Chondrocyte (in vitro differentiated cells): ENCODE data around the gene BMP8A. TPM values are rescaled to one million over a fixed set of nuclear protein-coding genes. Genes with fewer than 3 reads are reported as not detected.
"Not testable (repeated sequence)": the region's sequence is repeated elsewhere in the genome, so short reads cannot be mapped to it uniquely, and the experiment has no call there.

Experiments
- DNase-seq: peaks from one replicate; pipeline ENCODE4 v3.0.0; 2021; ENCODE audit warnings: mixed read lengths, low spot score
- H3K27ac Mint-ChIP-seq: one replicate; pipeline ENCODE4 v1.8.0; 2021; ENCODE audit warnings: mild to moderate bottlenecking, moderate library complexity, mixed read lengths; ENCODE audit not compliant: unreplicated experiment
- H3K27me3 Mint-ChIP-seq: 2 replicates; pipeline ENCODE4 v1.8.0; 2021; ENCODE audit warnings: low read depth, mixed read lengths
- H3K36me3 Mint-ChIP-seq: 2 replicates; pipeline ENCODE4 v1.8.0; 2021; ENCODE audit warnings: low read depth, mixed read lengths
- H3K4me1 Mint-ChIP-seq: 2 replicates; pipeline ENCODE4 v1.8.0; 2021; ENCODE audit warnings: low read depth, mild to moderate bottlenecking, mixed read lengths
- H3K4me3 Mint-ChIP-seq: one replicate; pipeline ENCODE4 v1.8.0; 2021; ENCODE audit warnings: mild to moderate bottlenecking, moderate library complexity, mixed read lengths; ENCODE audit not compliant: unreplicated experiment
- H3K9me3 Mint-ChIP-seq: 2 replicates; pipeline ENCODE4 v1.8.0; 2021; ENCODE audit warnings: low read depth, mixed read lengths
- CTCF ChIP-seq: fragments of 200-600 bp; sonication (generic); IDR thresholded peaks from 2 replicates; pipeline ENCODE4 v1.5.0; 2021; ENCODE audit warnings: antibody characterized with exemption, mild to moderate bottlenecking, moderate library complexity
- total RNA-seq: library from RNA; stranded (reverse); gene quantifications from 3 replicates; pipeline ENCODE4 v1.2.1, GENCODE V29; 2021

Gene BMP8A
- total RNA-seq, 1 donor from 2014 or later = 0.12 TPM

- Mint-ChIP-seq H3K27me3 (no peaks in the 10 kb centered on the region), H3K9me3 (no peaks in the 10 kb centered on the region), H3K36me3 (peaks cover 69% of the 10 kb centered on the region), H3K27ac (peak overlapping the region; percentile 66), H3K4me1 (peaks cover 4% of the 10 kb centered on the region), H3K4me3 (no peak overlapping the region)
- no peak for DNase-seq
- no peak for TF ChIP-seq CTCF
These were observed 29.4 kb upstream of the BMP8A start for GRCh38 chr1:39462074-39462473.

DNA sequence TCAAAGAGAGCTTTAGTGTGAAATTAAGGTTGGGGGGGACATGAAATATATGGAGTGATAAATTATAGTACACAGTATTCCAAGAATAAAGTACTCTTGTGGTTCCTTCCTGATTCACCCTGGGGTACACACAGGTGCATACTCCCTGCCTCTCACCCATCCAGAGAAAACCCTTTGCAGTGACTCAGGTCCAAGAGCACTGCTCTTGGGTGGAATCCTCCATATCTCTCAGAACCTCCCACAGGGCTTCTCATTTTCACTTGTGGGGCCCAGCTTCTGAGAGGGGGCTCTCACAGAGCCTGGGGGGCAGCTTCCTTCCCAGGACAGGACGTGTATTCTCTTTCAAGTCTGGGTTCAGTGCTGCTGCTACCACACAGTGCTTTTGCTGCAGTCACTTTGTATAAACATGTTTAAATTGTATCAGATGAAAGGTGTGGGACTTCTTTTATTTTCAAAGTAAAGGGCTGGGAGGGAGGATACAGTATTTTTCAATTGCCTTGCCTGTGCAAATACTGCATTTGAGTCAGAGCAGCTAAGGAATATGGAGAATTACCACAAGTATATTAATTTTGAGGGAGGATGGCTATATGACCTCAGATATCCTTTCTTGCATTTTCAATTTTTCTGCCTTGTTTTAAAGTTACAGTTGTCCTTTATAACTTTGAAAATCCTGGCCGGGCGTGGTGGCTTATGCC, 24.9 kb upstream of the BMP8A start:
- H3K27me3 Mint-ChIP-seq = no peaks in the 10 kb centered on the region
- DNase-seq = no peak
- no peaks in the 10 kb centered on the region for H3K9me3 Mint-ChIP-seq
- peaks cover 51% of the 10 kb centered on the region for H3K36me3 Mint-ChIP-seq
- peak overlapping the region; percentile 12 for H3K27ac Mint-ChIP-seq
- H3K4me1 Mint-ChIP-seq = peaks cover 14% of the 10 kb centered on the region
- H3K4me3 Mint-ChIP-seq = no peak overlapping the region
- TF ChIP-seq CTCF = no peak

DNA sequence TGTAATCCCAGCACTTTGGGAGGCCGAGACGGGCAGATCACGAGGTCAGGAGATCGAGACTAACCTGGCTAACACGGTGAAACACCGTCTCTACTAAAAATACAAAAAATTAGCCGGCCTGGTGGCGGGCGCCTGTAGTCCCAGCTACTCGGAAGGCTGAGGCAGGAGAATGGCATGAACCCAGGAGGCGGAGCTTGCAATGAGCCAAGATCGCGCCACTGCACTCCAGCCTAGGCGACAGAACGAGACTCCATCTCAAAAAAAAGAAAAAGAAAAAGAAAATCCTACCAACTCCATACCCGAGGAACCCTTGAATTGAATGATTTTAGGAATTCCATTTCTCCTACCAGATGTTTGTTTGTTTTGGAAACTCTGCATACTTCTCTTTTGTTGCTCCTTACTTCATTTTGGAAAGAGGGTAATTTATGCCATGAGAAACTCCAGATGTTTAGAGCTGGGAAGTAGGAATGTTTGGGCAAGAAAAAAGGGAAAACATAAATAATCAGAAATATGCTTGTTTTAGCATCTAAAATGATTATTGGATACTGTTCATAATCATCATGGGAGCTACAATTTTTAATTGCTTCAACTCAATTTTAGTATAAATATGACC, 24.2 kb upstream of the BMP8A start:
- Mint-ChIP-seq H3K27ac (peak overlapping the region; percentile 49), H3K4me1 (peaks cover 10% of the 10 kb centered on the region), H3K36me3 (peaks cover 45% of the 10 kb centered on the region)
- H3K4me3 Mint-ChIP-seq, H3K9me3 Mint-ChIP-seq, H3K27me3 Mint-ChIP-seq, DNase-seq: not testable (repeated sequence)

- H3K27ac Mint-ChIP-seq = peak overlapping the region; percentile 2
- H3K36me3 Mint-ChIP-seq = peaks cover 39% of the 10 kb centered on the region
- no peak for TF ChIP-seq CTCF
- peaks cover 10% of the 10 kb centered on the region for H3K4me1 Mint-ChIP-seq
- no peak overlapping the region for H3K4me3 Mint-ChIP-seq
- DNase-seq = no peak
- no peaks in the 10 kb centered on the region for H3K9me3 Mint-ChIP-seq
- no peaks in the 10 kb centered on the region for H3K27me3 Mint-ChIP-seq
These were observed 22.3 kb upstream of the BMP8A start for GRCh38 chr1:39469150-39469549.

GRCh38 chr1:39470040-39470439, 21.4 kb upstream of the BMP8A start:
- H3K9me3 Mint-ChIP-seq = no peaks in the 10 kb centered on the region
- DNase-seq = no peak
- peaks cover 10% of the 10 kb centered on the region for H3K4me1 Mint-ChIP-seq
- H3K27ac Mint-ChIP-seq = no peak overlapping the region
- H3K4me3 Mint-ChIP-seq = no peak overlapping the region
- no peaks in the 10 kb centered on the region for H3K27me3 Mint-ChIP-seq
- H3K36me3 Mint-ChIP-seq = peaks cover 38% of the 10 kb centered on the region
- no peak for TF ChIP-seq CTCF

DNA sequence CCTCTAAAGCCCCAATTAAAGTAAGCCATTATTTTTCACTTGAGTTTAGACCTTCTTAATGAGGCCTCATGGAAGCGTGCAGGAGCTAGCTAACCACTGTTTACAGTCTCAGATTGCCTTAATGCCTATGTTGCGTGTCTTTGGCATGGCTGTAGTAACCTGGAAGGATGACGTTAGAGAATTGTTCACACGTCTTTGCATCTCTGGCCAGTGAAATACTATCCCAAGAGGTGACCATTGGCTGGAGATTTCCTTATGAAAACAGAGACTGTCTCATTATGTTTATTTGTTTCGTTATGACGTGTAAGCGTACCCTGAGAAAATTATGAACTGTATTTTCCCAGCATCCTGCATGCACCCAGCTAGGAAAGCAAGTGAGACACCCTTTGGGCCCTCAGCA, 18.6 kb upstream of the BMP8A start:
- DNase-seq = no peak
- no peaks in the 10 kb centered on the region for H3K27me3 Mint-ChIP-seq
- peaks cover 10% of the 10 kb centered on the region for H3K4me1 Mint-ChIP-seq
- H3K9me3 Mint-ChIP-seq = no peaks in the 10 kb centered on the region
- H3K4me3 Mint-ChIP-seq = no peak overlapping the region
- no peak overlapping the region for H3K27ac Mint-ChIP-seq
- no peak for TF ChIP-seq CTCF
- H3K36me3 Mint-ChIP-seq = peaks cover 33% of the 10 kb centered on the region
